Placental pericyte (primary cell): Measurements from ENCODE around the gene RMND1. TPM values are rescaled to one million over a fixed set of nuclear protein-coding genes. Genes with fewer than 3 reads are reported as not detected.

Experiments used
- small RNA-seq: library from RNA; depleted of rRNA; stranded (forward); fragments of <200 nt; gene quantifications from one replicate; pipeline ENCODE3, GENCODE V24; 2012; ENCODE audit warnings: low replicate concordance
- total RNA-seq: library from RNA; depleted of rRNA; stranded (reverse); fragments of >200 nt; gene quantifications from 2 replicates; pipeline ENCODE4 v1.2.3, GENCODE V29; 2012

RMND1 gene
- 31.8 and 39.6 TPM in 2 replicates for total RNA-seq

DNA sequence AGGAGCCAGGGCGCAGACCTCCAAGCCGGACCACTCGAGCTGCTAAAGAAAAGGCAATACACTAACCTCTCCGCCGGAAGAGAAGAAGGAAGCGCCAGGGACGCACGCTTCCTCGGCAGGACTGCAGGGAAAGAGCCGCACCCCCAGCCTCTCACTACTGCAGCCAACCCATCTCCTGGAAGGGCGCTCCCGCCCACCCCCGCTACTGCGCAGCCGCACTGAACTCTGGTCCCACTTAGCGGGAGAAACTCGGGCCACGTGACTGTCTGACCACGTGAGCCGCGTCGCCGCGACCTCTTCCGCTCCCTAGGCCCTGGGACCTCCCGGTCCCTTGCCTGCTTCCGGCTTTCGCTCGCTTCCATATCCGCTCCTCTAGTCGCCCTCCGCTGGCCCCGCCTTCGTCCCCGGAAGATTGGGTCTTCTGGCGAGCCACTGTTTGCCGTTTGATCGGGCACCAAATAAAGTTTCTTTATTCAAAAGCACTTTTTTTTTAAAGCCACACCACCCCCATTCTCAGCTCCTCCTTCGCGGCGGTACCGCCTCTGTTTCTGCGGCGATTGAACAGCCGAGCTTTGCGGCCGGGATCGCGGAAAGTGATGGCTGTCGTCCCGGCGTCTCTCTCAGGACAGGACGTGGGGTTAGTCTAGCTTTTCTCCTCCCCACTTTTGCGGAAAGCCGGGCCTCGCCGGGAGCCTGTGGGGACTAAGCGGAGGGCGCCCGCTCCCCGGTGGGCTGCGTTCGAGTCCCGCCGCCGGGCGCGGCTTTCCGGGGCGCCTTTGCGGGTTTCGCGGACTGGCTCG lies at the start of gene RMND1:
Gene RMND1 (minus strand): TSS at position 177 of the 800 bp plus-strand sequence. CDS start 6,315 bp downstream, outside the sequence.

DNA sequence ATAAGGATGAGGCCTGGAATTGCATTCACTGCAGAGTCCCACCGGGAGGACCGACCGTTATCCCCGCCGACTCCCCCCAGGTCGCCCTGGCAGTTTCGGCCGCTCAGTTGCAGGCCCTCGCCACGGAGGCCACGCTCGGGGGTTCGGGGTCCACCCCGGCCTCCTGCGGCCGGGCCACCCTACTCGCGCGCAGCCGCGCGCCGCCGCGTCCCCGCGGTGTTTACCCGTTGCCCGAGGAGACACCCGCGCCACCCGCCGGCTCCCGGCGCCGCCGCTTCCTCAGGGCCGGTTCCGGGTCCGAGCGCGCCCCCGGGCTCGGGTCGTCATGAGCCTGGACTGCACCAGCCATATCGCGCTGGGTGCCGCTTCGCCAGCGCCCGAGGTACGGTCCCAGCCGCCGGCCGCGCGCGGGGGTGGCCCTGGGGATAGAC lies 41.9 kb upstream of the RMND1 start, which contains the start of gene CCDC170:
Gene CCDC170 (plus strand): TSS at position 214 of the 431 bp plus-strand sequence. CDS start 112 bp downstream, at position 326.

GRCh38 chr6:151391471-151392413 lies 60.2 kb downstream of the RMND1 start, which contains the start of gene ZBTB2:
TSS of gene ZBTB2 (minus strand) at chr6:151391559. CDS start at chr6:151373637, 17,922 bp downstream.

Small RNAs within 50 kb of the gene (small RNA-seq; reads per million reads assigned to genes)
- not detected for gene RF00019

Other genes starting within 250 kb of the RMND1 start
- gene AKAP12, start 212.2 kb downstream of the RMND1 start, total RNA-seq = 46.8 and 74.4 TPM in 2 replicates
- gene ZBTB2, start 60.6 kb downstream of the RMND1 start, total RNA-seq = 12.9 and 16.2 TPM in 2 replicates
- gene CCDC170, start 41.9 kb upstream of the RMND1 start, total RNA-seq = under 0.01 and 1.0 TPM in 2 replicates